Islet precursor cell (in vitro differentiated cells): ENCODE data around the gene TSC1.

ENCODE experiments used
- DNase-seq: peaks from one replicate; pipeline ENCODE4 v3.0.0-alpha.2; 2018

Gene TSC1

GRCh38 chr9:132931178-132931735 lies 13.2 kb downstream of the TSC1 start:
- no peak for DNase-seq

- no peak for DNase-seq
Observed at GRCh38 chr9:132927704-132928103, 16.7 kb downstream of the TSC1 start.

GRCh38 chr9:132923346-132923902 lies 21.0 kb downstream of the TSC1 start:
- no peak for DNase-seq

- DNase-seq = no peak
Observed at GRCh38 chr9:132919614-132920268, 24.7 kb downstream of the TSC1 start.

GRCh38 chr9:132914924-132915323 lies 29.5 kb downstream of the TSC1 start:
- DNase-seq = no peak

GRCh38 chr9:132912131-132912530 lies 32.3 kb downstream of the TSC1 start:
- DNase-seq = no peak

- no peak for DNase-seq
Observed at GRCh38 chr9:132910376-132910775, 34.0 kb downstream of the TSC1 start.

- no peak for DNase-seq
Observed at GRCh38 chr9:132909311-132909710, 35.1 kb downstream of the TSC1 start.

GRCh38 chr9:132908635-132909034 lies 35.8 kb downstream of the TSC1 start:
- no peak for DNase-seq

GRCh38 chr9:132905726-132906125 lies 38.7 kb downstream of the TSC1 start:
- no peak for DNase-seq

- DNase-seq = no peak
Observed at GRCh38 chr9:132903574-132904492, 40.6 kb downstream of the TSC1 start.

- peak; percentile 89 for DNase-seq
Observed at GRCh38 chr9:132901858-132902831, 42.3 kb downstream of the TSC1 start.

- no peak for DNase-seq
Observed at GRCh38 chr9:132898051-132898450, 46.4 kb downstream of the TSC1 start.

GRCh38 chr9:132896906-132897305 lies 47.5 kb downstream of the TSC1 start:
- DNase-seq = no peak

GRCh38 chr9:132896264-132896663 lies 48.2 kb downstream of the TSC1 start:
- no peak for DNase-seq

GRCh38 chr9:132894862-132895835 lies 49.3 kb downstream of the TSC1 start:
- no peak for DNase-seq

- no peak for DNase-seq
Observed at GRCh38 chr9:132894346-132894745, 50.1 kb downstream of the TSC1 start.

- DNase-seq = no peak
Observed at GRCh38 chr9:132892400-132892799, 52.0 kb downstream of the TSC1 start.

GRCh38 chr9:132888151-132888550 lies 56.3 kb downstream of the TSC1 start:
- DNase-seq = no peak

- no peak for DNase-seq
Observed at GRCh38 chr9:132887181-132888120, 57.0 kb downstream of the TSC1 start.
